ENCODE results near the gene HEMGN. TPM values are rescaled to one million over a fixed set of nuclear protein-coding genes. Genes with fewer than 3 reads are reported as not detected.

The HEMGN gene
- total and polyA plus RNA-seq, 2 experiments from 2014 or later, result not detected

DNA sequence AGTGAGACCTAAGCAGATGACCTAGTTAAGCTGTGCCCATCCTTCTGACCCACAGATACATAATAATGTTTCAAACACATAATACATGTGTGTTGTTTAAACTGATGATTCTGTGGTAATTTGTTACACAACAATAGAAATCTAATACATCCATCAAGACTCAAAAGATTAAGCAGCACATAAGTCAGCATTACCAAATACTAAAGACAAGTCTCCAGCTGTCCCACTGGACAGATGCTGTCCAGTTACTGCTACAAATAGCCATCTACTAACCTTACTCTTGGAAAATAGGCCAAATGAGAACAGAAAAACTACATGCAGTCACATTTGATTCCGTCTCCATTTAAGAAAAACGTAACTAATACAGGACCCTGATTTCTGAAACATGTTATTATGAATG, 26.4 kb downstream of the HEMGN start (continued):
- no peak for TF ChIP-seq REST (IDR thresholded peaks at IDR 0.05; ENCODE audit: unreplicated experiment)
- TF ChIP-seq JUNB (IDR thresholded peaks at IDR 0.05; ENCODE audit: unreplicated experiment), result no peak
- TF ChIP-seq EZH2 (IDR thresholded peaks at IDR 0.05; ENCODE audit: low read depth, unreplicated experiment), result no peak

- H3F3A ChIP-seq (replicated peaks; ENCODE audit: low read depth), result no peaks in the 10 kb centered on the region
- no peak overlapping the region for H3K27ac ChIP-seq (ENCODE audit: low read depth)
- H3K4me2 ChIP-seq, result no peak overlapping the region
- H3K4me3 ChIP-seq, result no peak overlapping the region
- no peaks in the 10 kb centered on the region for H3K4me1 ChIP-seq (ENCODE audit: insufficient read depth)
- Mint-ChIP-seq H3K4me1 (no peaks in the 10 kb centered on the region), H3K4me3 (no peak overlapping the region), H3K36me3 (ENCODE audit: low read depth) (peaks cover 6% of the 10 kb centered on the region; the same call in 2 of the 3 replicates), H3K9me3 (no peaks in the 10 kb centered on the region), H3K27ac (no peak overlapping the region), H3K27me3 (ENCODE audit: insufficient read depth, low read depth, poor library complexity) (no peaks in the 10 kb centered on the region)
- H3K79me2 ChIP-seq (replicated peaks; ENCODE audit: insufficient read depth), result no peaks in the 10 kb centered on the region
- DNase-seq (ENCODE audit: low spot score) (no peak), ATAC-seq (no peak)
- H3K36me3 ChIP-seq (ENCODE audit: insufficient read depth), result no peaks in the 10 kb centered on the region; the same call in 1 of the 2 replicates
- H3K9me2 ChIP-seq (ENCODE audit: insufficient read depth), result no peaks in the 10 kb centered on the region
- no peaks in the 10 kb centered on the region; the same call in 1 of the 2 replicates for H4K20me1 ChIP-seq (replicated peaks; ENCODE audit: insufficient read depth)
- H3K27me3 ChIP-seq (ENCODE audit: insufficient read depth), result no peaks in the 10 kb centered on the region
- H2AFZ ChIP-seq, result no peak overlapping the region
- no peak for TF ChIP-seq CTCF (conservative IDR thresholded peaks at IDR 0.05; ENCODE audit: low read depth in 2 of 2)
- no peak for TF ChIP-seq EZH2phosphoT487 (IDR thresholded peaks at IDR 0.05; ENCODE audit: unreplicated experiment)
- no peak for TF ChIP-seq NANOG (IDR thresholded peaks at IDR 0.05; ENCODE audit: borderline replicate concordance)
- TF ChIP-seq ZNF114 (CRISPR knock-in tag; IDR thresholded peaks at IDR 0.05), result no peak
- TF ChIP-seq, protein P1, sequence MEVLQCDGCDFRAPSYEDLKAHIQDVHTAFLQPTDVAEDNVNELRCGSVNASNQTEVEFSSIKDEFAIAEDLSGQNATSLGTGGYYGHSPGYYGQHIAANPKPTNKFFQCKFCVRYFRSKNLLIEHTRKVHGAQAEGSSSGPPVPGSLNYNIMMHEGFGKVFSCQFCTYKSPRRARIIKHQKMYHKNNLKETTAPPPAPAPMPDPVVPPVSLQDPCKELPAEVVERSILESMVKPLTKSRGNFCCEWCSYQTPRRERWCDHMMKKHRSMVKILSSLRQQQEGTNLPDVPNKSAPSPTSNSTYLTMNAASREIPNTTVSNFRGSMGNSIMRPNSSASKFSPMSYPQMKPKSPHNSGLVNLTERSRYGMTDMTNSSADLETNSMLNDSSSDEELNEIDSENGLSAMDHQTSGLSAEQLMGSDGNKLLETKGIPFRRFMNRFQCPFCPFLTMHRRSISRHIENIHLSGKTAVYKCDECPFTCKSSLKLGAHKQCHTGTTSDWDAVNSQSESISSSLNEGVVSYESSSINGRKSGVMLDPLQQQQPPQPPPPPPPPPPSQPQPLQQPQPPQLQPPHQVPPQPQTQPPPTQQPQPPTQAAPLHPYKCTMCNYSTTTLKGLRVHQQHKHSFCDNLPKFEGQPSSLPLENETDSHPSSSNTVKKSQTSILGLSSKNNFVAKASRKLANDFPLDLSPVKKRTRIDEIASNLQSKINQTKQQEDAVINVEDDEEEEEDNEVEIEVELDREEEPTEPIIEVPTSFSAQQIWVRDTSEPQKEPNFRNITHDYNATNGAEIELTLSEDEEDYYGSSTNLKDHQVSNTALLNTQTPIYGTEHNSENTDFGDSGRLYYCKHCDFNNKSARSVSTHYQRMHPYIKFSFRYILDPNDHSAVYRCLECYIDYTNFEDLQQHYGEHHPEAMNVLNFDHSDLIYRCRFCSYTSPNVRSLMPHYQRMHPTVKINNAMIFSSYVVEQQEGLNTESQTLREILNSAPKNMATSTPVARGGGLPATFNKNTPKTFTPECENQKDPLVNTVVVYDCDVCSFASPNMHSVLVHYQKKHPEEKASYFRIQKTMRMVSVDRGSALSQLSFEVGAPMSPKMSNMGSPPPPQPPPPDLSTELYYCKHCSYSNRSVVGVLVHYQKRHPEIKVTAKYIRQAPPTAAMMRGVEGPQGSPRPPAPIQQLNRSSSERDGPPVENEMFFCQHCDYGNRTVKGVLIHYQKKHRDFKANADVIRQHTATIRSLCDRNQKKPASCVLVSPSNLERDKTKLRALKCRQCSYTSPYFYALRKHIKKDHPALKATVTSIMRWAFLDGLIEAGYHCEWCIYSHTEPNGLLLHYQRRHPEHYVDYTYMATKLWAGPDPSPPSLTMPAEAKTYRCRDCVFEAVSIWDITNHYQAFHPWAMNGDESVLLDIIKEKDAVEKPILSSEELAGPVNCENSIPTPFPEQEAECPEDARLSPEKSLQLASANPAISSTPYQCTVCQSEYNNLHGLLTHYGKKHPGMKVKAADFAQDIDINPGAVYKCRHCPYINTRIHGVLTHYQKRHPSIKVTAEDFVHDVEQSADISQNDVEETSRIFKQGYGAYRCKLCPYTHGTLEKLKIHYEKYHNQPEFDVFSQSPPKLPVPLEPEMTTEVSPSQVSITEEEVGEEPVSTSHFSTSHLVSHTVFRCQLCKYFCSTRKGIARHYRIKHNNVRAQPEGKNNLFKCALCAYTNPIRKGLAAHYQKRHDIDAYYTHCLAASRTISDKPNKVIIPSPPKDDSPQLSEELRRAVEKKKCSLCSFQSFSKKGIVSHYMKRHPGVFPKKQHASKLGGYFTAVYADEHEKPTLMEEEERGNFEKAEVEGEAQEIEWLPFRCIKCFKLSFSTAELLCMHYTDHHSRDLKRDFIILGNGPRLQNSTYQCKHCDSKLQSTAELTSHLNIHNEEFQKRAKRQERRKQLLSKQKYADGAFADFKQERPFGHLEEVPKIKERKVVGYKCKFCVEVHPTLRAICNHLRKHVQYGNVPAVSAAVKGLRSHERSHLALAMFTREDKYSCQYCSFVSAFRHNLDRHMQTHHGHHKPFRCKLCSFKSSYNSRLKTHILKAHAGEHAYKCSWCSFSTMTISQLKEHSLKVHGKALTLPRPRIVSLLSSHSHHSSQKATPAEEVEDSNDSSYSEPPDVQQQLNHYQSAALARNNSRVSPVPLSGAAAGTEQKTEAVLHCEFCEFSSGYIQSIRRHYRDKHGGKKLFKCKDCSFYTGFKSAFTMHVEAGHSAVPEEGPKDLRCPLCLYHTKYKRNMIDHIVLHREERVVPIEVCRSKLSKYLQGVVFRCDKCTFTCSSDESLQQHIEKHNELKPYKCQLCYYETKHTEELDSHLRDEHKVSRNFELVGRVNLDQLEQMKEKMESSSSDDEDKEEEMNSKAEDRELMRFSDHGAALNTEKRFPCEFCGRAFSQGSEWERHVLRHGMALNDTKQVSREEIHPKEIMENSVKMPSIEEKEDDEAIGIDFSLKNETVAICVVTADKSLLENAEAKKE (CRISPR knock-in tag; IDR thresholded peaks at IDR 0.05), result no peak
- no peak for TF ChIP-seq EZH2 (IDR thresholded peaks at IDR 0.05; ENCODE audit: low read depth, unreplicated experiment)
- TF ChIP-seq CREB1 (CRISPR knock-in tag; IDR thresholded peaks at IDR 0.05; ENCODE audit: low read depth), result no peak
- TF ChIP-seq POLR2AphosphoS5 (IDR thresholded peaks at IDR 0.05; ENCODE audit: low read depth), result no peak
- no peak for TF ChIP-seq REST (IDR thresholded peaks at IDR 0.05; ENCODE audit: unreplicated experiment)
- no peak for TF ChIP-seq JUNB (IDR thresholded peaks at IDR 0.05; ENCODE audit: unreplicated experiment)
These were observed 27.6 kb downstream of the HEMGN start for GRCh38 chr9:97910357-97910756.
